Muscle layer of duodenum (tissue), 2 donors: ENCODE data around the gene NLGN1.

Source experiments
- H3K27ac ChIP-seq: one replicate; pipeline ENCODE4 v1.7.0; 2013; ENCODE audit warnings: mild to moderate bottlenecking, low read length
- H3K27me3 ChIP-seq: one replicate; pipeline ENCODE4 v1.7.0; 2013; ENCODE audit warnings: low read depth, mild to moderate bottlenecking, control low read depth, low read length
- H3K36me3 ChIP-seq, 2 donors: one replicate each; pipeline ENCODE4 v1.7.0; 2013; ENCODE audit warnings: low read length in 2 of 2, control low read depth in 1 of 2, mild to moderate bottlenecking in 1 of 2; ENCODE audit not compliant: insufficient read depth in 2 of 2, control insufficient read depth in 1 of 2
- H3K4me1 ChIP-seq, 2 donors: one replicate each; pipeline ENCODE4 v1.7.0; 2013; ENCODE audit warnings: low read length in 2 of 2, mild to moderate bottlenecking in 2 of 2, control low read depth in 1 of 2, moderate library complexity in 1 of 2; ENCODE audit not compliant: insufficient read depth in 2 of 2, control insufficient read depth in 1 of 2
- H3K4me3 ChIP-seq, 2 donors: one replicate each; pipeline ENCODE4 v1.7.0; 2013; ENCODE audit warnings: low read length in 2 of 2, low read depth in 1 of 2, mild to moderate bottlenecking in 1 of 2
- H3K9me3 ChIP-seq, 2 donors: one replicate each; pipeline ENCODE4 v1.7.0; 2013; ENCODE audit warnings: low read length in 2 of 2, control low read depth in 1 of 2, mild to moderate bottlenecking in 1 of 2; ENCODE audit not compliant: control insufficient read depth in 1 of 2
- donor health status: healthy.

The NLGN1 gene

GRCh38 chr3:174168538-174169254 lies 771.2 kb downstream of the NLGN1 start:
- no peak overlapping the region for H3K4me3 ChIP-seq
- H3K4me1 ChIP-seq = no peaks in the 10 kb centered on the region
- no peak overlapping the region for H3K27ac ChIP-seq
- no peaks in the 10 kb centered on the region for H3K36me3 ChIP-seq
- H3K9me3 ChIP-seq = peaks cover 0 to 13% of the 10 kb centered on the region in 2 donors
- no peaks in the 10 kb centered on the region for H3K27me3 ChIP-seq

- peaks cover 0 to 6% of the 10 kb centered on the region in 2 donors for H3K9me3 ChIP-seq
- H3K27me3 ChIP-seq = no peaks in the 10 kb centered on the region
- H3K36me3 ChIP-seq = no peaks in the 10 kb centered on the region
- H3K27ac ChIP-seq = no peak overlapping the region
- H3K4me3 ChIP-seq = no peak overlapping the region
- no peaks in the 10 kb centered on the region for H3K4me1 ChIP-seq
Observed at GRCh38 chr3:174169736-174170135, 772.2 kb downstream of the NLGN1 start.

GRCh38 chr3:174170248-174170647 lies 772.7 kb downstream of the NLGN1 start:
- no peak overlapping the region for H3K27ac ChIP-seq
- peaks cover 0 to 4% of the 10 kb centered on the region in 2 donors for H3K9me3 ChIP-seq
- no peak overlapping the region for H3K4me3 ChIP-seq
- no peaks in the 10 kb centered on the region for H3K36me3 ChIP-seq
- no peaks in the 10 kb centered on the region for H3K27me3 ChIP-seq
- no peaks in the 10 kb centered on the region for H3K4me1 ChIP-seq

GRCh38 chr3:174186377-174186989 lies 788.9 kb downstream of the NLGN1 start:
- Histone ChIP-seq H3K9me3 (no peaks in the 10 kb centered on the region), H3K27ac (no peak overlapping the region), H3K27me3 (no peaks in the 10 kb centered on the region), H3K4me3 (no peak overlapping the region), H3K36me3 (no peaks in the 10 kb centered on the region), H3K4me1 (peaks cover 0 to 5% of the 10 kb centered on the region in 2 donors)

GRCh38 chr3:174191380-174191779 lies 793.8 kb downstream of the NLGN1 start:
- no peak overlapping the region for H3K27ac ChIP-seq
- no peaks in the 10 kb centered on the region for H3K36me3 ChIP-seq
- peaks cover 0 to 5% of the 10 kb centered on the region in 2 donors for H3K4me1 ChIP-seq
- H3K9me3 ChIP-seq = no peaks in the 10 kb centered on the region
- H3K27me3 ChIP-seq = no peaks in the 10 kb centered on the region
- peak overlapping the region in 1 of 2 donors; percentile 8 for H3K4me3 ChIP-seq

GRCh38 chr3:174191895-174192294 lies 794.4 kb downstream of the NLGN1 start:
- H3K4me1 ChIP-seq = peaks cover 0 to 5% of the 10 kb centered on the region in 2 donors
- no peak overlapping the region for H3K4me3 ChIP-seq
- H3K27me3 ChIP-seq = no peaks in the 10 kb centered on the region
- H3K27ac ChIP-seq = no peak overlapping the region
- no peaks in the 10 kb centered on the region for H3K9me3 ChIP-seq
- H3K36me3 ChIP-seq = no peaks in the 10 kb centered on the region

GRCh38 chr3:174192471-174192870 lies 794.9 kb downstream of the NLGN1 start:
- Histone ChIP-seq H3K27ac (no peak overlapping the region), H3K36me3 (no peaks in the 10 kb centered on the region), H3K4me1 (peaks cover 0 to 5% of the 10 kb centered on the region in 2 donors), H3K9me3 (no peaks in the 10 kb centered on the region), H3K4me3 (no peak overlapping the region), H3K27me3 (no peaks in the 10 kb centered on the region)

GRCh38 chr3:174193604-174194003 lies 796.1 kb downstream of the NLGN1 start:
- Histone ChIP-seq H3K4me1 (peaks cover 0 to under 1% of the 10 kb centered on the region in 2 donors), H3K9me3 (no peaks in the 10 kb centered on the region), H3K27ac (no peak overlapping the region), H3K36me3 (no peaks in the 10 kb centered on the region), H3K27me3 (no peaks in the 10 kb centered on the region), H3K4me3 (no peak overlapping the region)

- Histone ChIP-seq H3K27ac (no peak overlapping the region), H3K9me3 (no peaks in the 10 kb centered on the region), H3K4me3 (no peak overlapping the region), H3K4me1 (no peaks in the 10 kb centered on the region), H3K36me3 (no peaks in the 10 kb centered on the region), H3K27me3 (no peaks in the 10 kb centered on the region)
Observed at GRCh38 chr3:174197416-174197815, 799.9 kb downstream of the NLGN1 start.

- Histone ChIP-seq H3K27me3 (no peaks in the 10 kb centered on the region), H3K4me1 (no peaks in the 10 kb centered on the region), H3K4me3 (no peak overlapping the region), H3K36me3 (no peaks in the 10 kb centered on the region), H3K9me3 (no peaks in the 10 kb centered on the region), H3K27ac (no peak overlapping the region)
Observed at GRCh38 chr3:174198199-174198598, 800.7 kb downstream of the NLGN1 start.

- H3K36me3 ChIP-seq = no peaks in the 10 kb centered on the region
- H3K4me1 ChIP-seq = no peaks in the 10 kb centered on the region
- no peak overlapping the region for H3K27ac ChIP-seq
- no peaks in the 10 kb centered on the region for H3K27me3 ChIP-seq
- H3K4me3 ChIP-seq = no peak overlapping the region
- no peaks in the 10 kb centered on the region for H3K9me3 ChIP-seq
Observed at GRCh38 chr3:174199696-174200095, 802.2 kb downstream of the NLGN1 start.

GRCh38 chr3:174202116-174202515 lies 804.6 kb downstream of the NLGN1 start:
- Histone ChIP-seq H3K9me3 (no peaks in the 10 kb centered on the region), H3K27ac (no peak overlapping the region), H3K4me3 (no peak overlapping the region)

More at GRCh38 chr3:174202116-174202515, 804.6 kb downstream of the NLGN1 start:
- no peaks in the 10 kb centered on the region for H3K27me3 ChIP-seq
- H3K36me3 ChIP-seq = no peaks in the 10 kb centered on the region
- H3K4me1 ChIP-seq = no peaks in the 10 kb centered on the region
